ENCODE measurements around the gene C1QTNF1. TPM values are rescaled to one million over a fixed set of nuclear protein-coding genes. Genes with fewer than 3 reads are reported as not detected.

Gene C1QTNF1
- total and polyA plus RNA-seq, 9 of the 15 experiments (the other 6 are each of a cell fraction or from before 2014, with no cell fraction given), result 0.09 TPM; not detected in 8

GRCh38 chr17:78986048-78986648 lies 37.8 kb upstream of the C1QTNF1 start (continued):
- TF ChIP-seq HDAC3 (IDR thresholded peaks at IDR 0.05; ENCODE audit: borderline replicate concordance, partially characterized antibody), result peak; percentile 41
- no peak for TF ChIP-seq GTF2F1 (IDR thresholded peaks at IDR 0.05; ENCODE audit: low read depth, low read length)
- TF ChIP-seq CBFA2T3 (IDR thresholded peaks at IDR 0.05), result no peak
- TF ChIP-seq ZBED1 (IDR thresholded peaks at IDR 0.05), result no peak
- no peak for TF ChIP-seq ZNF436 (CRISPR knock-in tag; IDR thresholded peaks at IDR 0.05)
- TF ChIP-seq MBD2 (IDR thresholded peaks at IDR 0.05; ENCODE audit: borderline replicate concordance, low read depth), result no peak
- TF ChIP-seq BCL6 (CRISPR knock-in tag; IDR thresholded peaks at IDR 0.05), result no peak
- TF ChIP-seq ZNF232 (CRISPR knock-in tag; IDR thresholded peaks at IDR 0.05), result no peak
- no peak for TF ChIP-seq DDX20 (tag; IDR thresholded peaks at IDR 0.05; ENCODE audit: low read depth)
- TF ChIP-seq PHF21A (IDR thresholded peaks at IDR 0.05; ENCODE audit: borderline replicate concordance, low read depth), result no peak
- TF ChIP-seq ZNF311 (CRISPR knock-in tag; IDR thresholded peaks at IDR 0.05), result no peak
- no peak for TF ChIP-seq BCLAF1 (IDR thresholded peaks at IDR 0.05; ENCODE audit: borderline replicate concordance in 1 of 2, control insufficient read depth in 1 of 2, low read depth in 2 of 2, low read length in 1 of 2)
- 0 out of 2 replicates have a peak, but pooled peaks have one; percentile 29 for TF ChIP-seq NCOA6 (IDR thresholded peaks at IDR 0.05)
- TF ChIP-seq ZNF696 (CRISPR knock-in tag; conservative IDR thresholded peaks at IDR 0.05), result no peak
- TF ChIP-seq GABPB1 (CRISPR knock-in tag; IDR thresholded peaks at IDR 0.05), result peak; percentile 44; the same call in 1 of the 2 replicates
- no peak for TF ChIP-seq KLF6 (CRISPR knock-in tag; IDR thresholded peaks at IDR 0.05; ENCODE audit: borderline replicate concordance)
- no peak for TF ChIP-seq CHCHD3 (CRISPR knock-in tag; IDR thresholded peaks at IDR 0.05)
- no peak for TF ChIP-seq ZNF212 (CRISPR knock-in tag; IDR thresholded peaks at IDR 0.05)
- TF ChIP-seq ZNF75A (CRISPR knock-in tag; IDR thresholded peaks at IDR 0.05), result no peak
- TF ChIP-seq SMARCA5 (IDR thresholded peaks at IDR 0.05), result no peak
- TF ChIP-seq, protein P1, sequence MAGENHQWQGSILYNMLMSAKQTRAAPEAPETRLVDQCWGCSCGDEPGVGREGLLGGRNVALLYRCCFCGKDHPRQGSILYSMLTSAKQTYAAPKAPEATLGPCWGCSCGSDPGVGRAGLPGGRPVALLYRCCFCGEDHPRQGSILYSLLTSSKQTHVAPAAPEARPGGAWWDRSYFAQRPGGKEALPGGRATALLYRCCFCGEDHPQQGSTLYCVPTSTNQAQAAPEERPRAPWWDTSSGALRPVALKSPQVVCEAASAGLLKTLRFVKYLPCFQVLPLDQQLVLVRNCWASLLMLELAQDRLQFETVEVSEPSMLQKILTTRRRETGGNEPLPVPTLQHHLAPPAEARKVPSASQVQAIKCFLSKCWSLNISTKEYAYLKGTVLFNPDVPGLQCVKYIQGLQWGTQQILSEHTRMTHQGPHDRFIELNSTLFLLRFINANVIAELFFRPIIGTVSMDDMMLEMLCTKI (IDR thresholded peaks at IDR 0.05; ENCODE audit: partially characterized antibody), result no peak
- no peak for TF ChIP-seq TARDBP (IDR thresholded peaks at IDR 0.05)
- no peak for TF ChIP-seq ZNF830 (CRISPR knock-in tag; IDR thresholded peaks at IDR 0.05)
- TF ChIP-seq, protein P2, sequence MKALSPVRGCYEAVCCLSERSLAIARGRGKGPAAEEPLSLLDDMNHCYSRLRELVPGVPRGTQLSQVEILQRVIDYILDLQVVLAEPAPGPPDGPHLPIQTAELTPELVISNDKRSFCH (CRISPR knock-in tag; IDR thresholded peaks at IDR 0.05), result no peak
- TF ChIP-seq, protein P2 (tag; IDR thresholded peaks at IDR 0.05), result no peak
- TF ChIP-seq ZBTB9 (CRISPR knock-in tag; IDR thresholded peaks at IDR 0.05), result no peak

Measured in K562 (cell line).